Right lobe of liver (tissue), 6 donors: Measurements from ENCODE around the gene ESF1. TPM values are rescaled to one million over a fixed set of nuclear protein-coding genes. Genes with fewer than 3 reads are reported as not detected.

ENCODE experiments used
- ATAC-seq, 4 donors: fragments of 200-7000 bp; cut with Tn5 transposase; one replicate each; pipeline ENCODE4 v1.9.1; 2020; ENCODE audit warnings: mild to moderate bottlenecking in 4 of 4, moderate library complexity in 4 of 4
- DNase-seq, 3 donors: peaks; one replicate each; pipeline ENCODE4 v3.0.0-alpha.2; 2020
- H3K27ac ChIP-seq, 3 donors: fragments of 200-600 bp; one replicate each; pipeline ENCODE4 v1.8.0; 2022
- H3K27me3 ChIP-seq, 2 donors: fragments of 200-600 bp; one replicate each; pipeline ENCODE4 v1.8.0; 2022
- H3K36me3 ChIP-seq, 4 donors: fragments of 200-600 bp; sonication (generic) in 1 of 4; one replicate each; pipeline versions ENCODE4 v1.5.1 to v1.8.0; 2017 to 2022; ENCODE audit warnings: control low read depth in 1 of 4
- H3K4me1 ChIP-seq, 4 donors: fragments of 200-600 bp; sonication (generic) in 1 of 4; one replicate each; pipeline versions ENCODE4 v1.5.1 to v1.8.0; 2017 to 2022; ENCODE audit warnings: control low read depth in 1 of 4
- H3K4me3 ChIP-seq, 3 donors: fragments of 200-600 bp; one replicate each; pipeline ENCODE4 v1.8.0; 2022
- H3K9me3 ChIP-seq, 4 donors: fragments of 200-600 bp; sonication (generic) in 1 of 4; one replicate each; pipeline versions ENCODE4 v1.5.1 to v1.8.0; 2017 to 2022; ENCODE audit warnings: control low read depth in 1 of 4
- CTCF ChIP-seq, 4 donors: fragments of 200-600 bp in 3 of 4; fragments of 450-650 bp in 1 of 4; IDR thresholded peaks; one replicate each; pipeline versions ENCODE4 v1.5.1 to v1.8.0; 2016 to 2022; ENCODE audit warnings: antibody characterized with exemption in 4 of 4, mild to moderate bottlenecking in 2 of 4
- POLR2A ChIP-seq: fragments of 450-650 bp; IDR thresholded peaks from one replicate; pipeline ENCODE4 v1.6.1; 2017; ENCODE audit warnings: antibody characterized with exemption, mild to moderate bottlenecking
- WGBS: methylation state at CpG from one replicate; pipeline ENCODE4 v1.1.6; 2018; ENCODE audit warnings: low coverage, low lambda C conversion rate; ENCODE audit not compliant: insufficient coverage; ENCODE audit errors: missing lambda C conversion rate; 5-methylcytosine and 5-hydroxymethylcytosine counted together
- intact Hi-C, 2 donors: fragments of 100-400 bp; cut with DNase I; formaldehyde crosslinking; loops; one replicate each; pipeline versions ENCODE4 v1.11.2 to v1.14.1; 2022
- total RNA-seq, 6 experiments: library from RNA; depleted of rRNA in 2 of 6; stranded (reverse); fragments of >200 nt in 2 of 6; fragmentation: NEBNext Ultra II Directional in 3 of 6; extraction: Animal tissue kit (Norgen Biotek cat#: 25700) in 3 of 6; gene quantifications; one replicate each; pipeline versions ENCODE4 v1.1.0 to v1.2.4, GENCODE V29; 2016 to 2023
- donor health status: DM: no; HTN: yes; CAD: no.
- donor health status: DM: no; HTN: no; CAD: no.
- donor health status: DM: no; HTN: no; CAD: no.
- donor health status: DM: no; HTN: yes; CAD: no.
- donor health status: DM: no; HTN: yes; CAD: no.

ESF1 gene
- total RNA-seq, 6 experiments from 2014 or later = 4.4 to 8.9 (median 6.9) TPM

- 85% methylated on average over 2 of the region's 2 CpGs for WGBS
- no peak for TF ChIP-seq POLR2A
- TF ChIP-seq CTCF (IDR thresholded peaks at IDR 0.05) = no peak
- Histone ChIP-seq H3K36me3 (peaks cover 12 to 59% (median 21%) of the 10 kb centered on the region in 4 donors), H3K9me3 (no peaks in the 10 kb centered on the region), H3K4me3 (no peak overlapping the region), H3K27ac (no peak overlapping the region), H3K27me3 (no peaks in the 10 kb centered on the region), H3K4me1 (peaks cover 0 to 12% (median 5%) of the 10 kb centered on the region in 4 donors)
- intact Hi-C loops = no loop called here
- DNase-seq = no peak
- ATAC-seq = no peak
Observed at GRCh38 chr20:13809373-13809772, 24.7 kb upstream of the ESF1 start.

- DNase-seq (peak; percentile 94 to 98 (median 98)), ATAC-seq (peak; percentile 98 to 100 (median 99))
- H3K27me3 ChIP-seq = no peaks in the 10 kb centered on the region
- no peak overlapping the region for H3K4me3 ChIP-seq
- peaks cover 0 to 61% (median 21%) of the 10 kb centered on the region in 4 donors for H3K36me3 ChIP-seq
- TF ChIP-seq POLR2A = no peak
- no peak for TF ChIP-seq CTCF (IDR thresholded peaks at IDR 0.05)
- 16% methylated on average over 7 of the region's 7 CpGs for WGBS
- H3K9me3 ChIP-seq = no peaks in the 10 kb centered on the region
- intact Hi-C loops = no loop called here
- H3K27ac ChIP-seq = peak overlapping the region in 2 of 3 donors; percentile 9 to 35
- H3K4me1 ChIP-seq = peaks cover 0 to 18% (median 4%) of the 10 kb centered on the region in 4 donors
Observed at GRCh38 chr20:13800728-13801134, 16.0 kb upstream of the ESF1 start.

- H3K27ac ChIP-seq = peak overlapping the region in 2 of 3 donors; percentile 9 to 35
- WGBS = 51% methylated on average over 2 of the region's 2 CpGs
- H3K4me1 ChIP-seq = peaks cover 0 to 18% (median 4%) of the 10 kb centered on the region in 4 donors
- peak in 3 of 4 donors; percentile 11 to 51 (median 36) for ATAC-seq
- H3K9me3 ChIP-seq = no peaks in the 10 kb centered on the region
- intact Hi-C loops = no loop called here
- no peak overlapping the region for H3K4me3 ChIP-seq
- no peak for DNase-seq
- no peaks in the 10 kb centered on the region for H3K27me3 ChIP-seq
- TF ChIP-seq POLR2A (no peak), CTCF (IDR thresholded peaks at IDR 0.05) (no peak)
- H3K36me3 ChIP-seq = peaks cover 0 to 67% (median 20%) of the 10 kb centered on the region in 4 donors
Observed at GRCh38 chr20:13799974-13800373, 15.3 kb upstream of the ESF1 start.

GRCh38 chr20:13799040-13799439 is 14.3 kb upstream of the ESF1 start:
- DNase-seq = no peak
- H3K27me3 ChIP-seq = no peaks in the 10 kb centered on the region
- no peak for TF ChIP-seq CTCF (IDR thresholded peaks at IDR 0.05)
- no peak for TF ChIP-seq POLR2A
- H3K9me3 ChIP-seq = no peaks in the 10 kb centered on the region
- no peak for ATAC-seq
- H3K27ac ChIP-seq = no peak overlapping the region
- intact Hi-C loops = no loop called here
- WGBS = 82% methylated on average over 5 of the region's 5 CpGs
- peaks cover 0 to 67% (median 26%) of the 10 kb centered on the region in 4 donors for H3K36me3 ChIP-seq
- H3K4me3 ChIP-seq = no peak overlapping the region
- H3K4me1 ChIP-seq = peaks cover 0 to 18% (median 4%) of the 10 kb centered on the region in 4 donors
